GM19372 (cell line): ENCODE measurements around the gene NPAS3.

ENCODE experiments used
- ATAC-seq: cut with Tn5 transposase; IDR thresholded peaks from one replicate; pipeline ENCODE4 v1.9.1; 2021; ENCODE audit warnings: mild to moderate bottlenecking, low read depth, moderate library complexity; ENCODE audit not compliant: unreplicated experiment

The NPAS3 gene

GRCh38 chr14:33711811-33712216, 773.1 kb downstream of the NPAS3 start:
- ATAC-seq: no peak

GRCh38 chr14:33714527-33715226, 776.0 kb downstream of the NPAS3 start:
- ATAC-seq: no peak

GRCh38 chr14:33715227-33715528, 776.5 kb downstream of the NPAS3 start:
- ATAC-seq: no peak

- ATAC-seq: no peak
Measured at GRCh38 chr14:33716921-33717320, 778.2 kb downstream of the NPAS3 start.

GRCh38 chr14:33717866-33718265, 779.2 kb downstream of the NPAS3 start:
- ATAC-seq: no peak

- ATAC-seq: no peak
Measured at GRCh38 chr14:33720284-33720787, 781.7 kb downstream of the NPAS3 start.

- no peak for ATAC-seq
Measured at GRCh38 chr14:33726685-33727084, 788.0 kb downstream of the NPAS3 start.

GRCh38 chr14:33727606-33728005, 788.9 kb downstream of the NPAS3 start:
- no peak for ATAC-seq

- no peak for ATAC-seq
Measured at GRCh38 chr14:33728010-33728498, 789.4 kb downstream of the NPAS3 start.

GRCh38 chr14:33730156-33730555, 791.5 kb downstream of the NPAS3 start:
- ATAC-seq: no peak

- no peak for ATAC-seq
Measured at GRCh38 chr14:33732175-33732574, 793.5 kb downstream of the NPAS3 start.

- no peak for ATAC-seq
Measured at GRCh38 chr14:33733310-33733709, 794.6 kb downstream of the NPAS3 start.

- ATAC-seq: no peak
Measured at GRCh38 chr14:33733721-33734120, 795.0 kb downstream of the NPAS3 start.

GRCh38 chr14:33734387-33734786, 795.7 kb downstream of the NPAS3 start:
- ATAC-seq: no peak

- no peak for ATAC-seq
Measured at GRCh38 chr14:33736299-33736825, 797.7 kb downstream of the NPAS3 start.

GRCh38 chr14:33736979-33737378, 798.3 kb downstream of the NPAS3 start:
- ATAC-seq: no peak

GRCh38 chr14:33737446-33737845, 798.8 kb downstream of the NPAS3 start:
- ATAC-seq: no peak

GRCh38 chr14:33738029-33738428, 799.4 kb downstream of the NPAS3 start:
- no peak for ATAC-seq

GRCh38 chr14:33738491-33738890, 799.8 kb downstream of the NPAS3 start:
- no peak for ATAC-seq

- ATAC-seq: no peak
Measured at GRCh38 chr14:33740531-33740930, 801.9 kb downstream of the NPAS3 start.

- no peak for ATAC-seq
Measured at GRCh38 chr14:33742166-33742565, 803.5 kb downstream of the NPAS3 start.

GRCh38 chr14:33745163-33745562, 806.5 kb downstream of the NPAS3 start:
- no peak for ATAC-seq
